GM18867 (cell line): ENCODE measurements around the gene PIP4K2C.
"Not testable (repeated sequence)": the region's sequence is repeated elsewhere in the genome, so short reads cannot be mapped to it uniquely, and the experiment has no call there.

Experiments
- ATAC-seq: cut with Tn5 transposase; IDR thresholded peaks from one replicate; pipeline ENCODE4 v1.9.1; 2021; ENCODE audit warnings: mild to moderate bottlenecking, moderate library complexity; ENCODE audit not compliant: unreplicated experiment

Gene PIP4K2C

DNA sequence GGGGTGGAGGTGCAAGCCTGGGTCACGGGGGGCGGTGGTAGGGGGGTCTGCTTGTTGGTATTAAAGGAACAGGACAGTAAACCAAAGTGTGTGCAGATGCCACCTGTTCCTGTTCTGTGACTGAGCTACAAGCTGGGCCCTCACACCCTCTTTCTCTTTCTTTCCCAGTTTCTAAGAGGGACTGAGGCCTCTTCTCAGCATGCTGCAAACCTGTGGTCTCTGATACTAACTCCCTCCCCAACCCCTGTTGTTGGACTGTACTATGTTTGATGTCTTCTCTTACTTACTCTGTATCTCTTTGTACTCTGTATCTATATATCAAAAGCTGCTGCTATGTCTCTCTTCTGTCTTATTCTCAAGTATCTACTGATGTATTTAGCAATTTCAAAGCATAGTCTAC lies 6.9 kb upstream of the PIP4K2C start:
- no peak for ATAC-seq

DNA sequence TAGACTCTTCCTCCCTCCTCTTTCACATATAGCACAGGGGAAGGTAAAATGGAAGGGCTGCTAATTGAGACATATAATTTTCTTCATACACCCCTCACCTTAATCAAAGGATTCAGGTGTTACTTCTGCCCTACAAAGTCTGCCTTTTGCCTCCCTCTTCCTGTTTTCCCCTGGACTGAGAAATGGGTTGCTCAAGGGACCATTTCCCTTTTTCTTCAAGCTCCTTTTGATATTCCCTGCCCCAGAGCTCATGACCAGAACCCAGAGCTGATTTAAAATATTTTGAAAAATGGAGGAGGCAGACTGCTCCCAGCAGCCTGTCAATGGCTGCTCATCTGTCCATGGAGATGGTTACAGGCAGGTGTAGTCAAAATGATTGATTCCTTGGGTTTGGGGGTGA lies 6.3 kb upstream of the PIP4K2C start:
- ATAC-seq: no peak

DNA sequence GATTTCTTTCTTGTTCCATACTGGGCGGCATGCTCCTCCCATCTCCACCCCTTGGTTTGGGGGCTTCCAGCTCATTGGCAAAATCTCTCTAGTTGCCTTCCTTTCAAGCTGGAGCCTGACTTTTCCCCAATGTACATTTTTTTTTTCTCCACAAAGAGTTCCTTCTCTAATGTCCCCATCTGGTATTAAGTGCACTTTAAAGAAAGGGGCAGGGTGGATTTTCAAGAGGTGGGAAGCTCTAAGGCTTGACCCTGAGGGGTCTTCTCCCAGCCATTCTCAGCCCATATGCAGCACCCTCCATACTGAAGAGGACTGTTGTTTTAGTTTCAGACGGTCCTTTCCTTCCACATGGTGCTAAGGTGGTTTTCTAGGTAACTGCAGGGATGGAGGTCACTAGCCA lies 5.8 kb upstream of the PIP4K2C start:
- no peak for ATAC-seq

DNA sequence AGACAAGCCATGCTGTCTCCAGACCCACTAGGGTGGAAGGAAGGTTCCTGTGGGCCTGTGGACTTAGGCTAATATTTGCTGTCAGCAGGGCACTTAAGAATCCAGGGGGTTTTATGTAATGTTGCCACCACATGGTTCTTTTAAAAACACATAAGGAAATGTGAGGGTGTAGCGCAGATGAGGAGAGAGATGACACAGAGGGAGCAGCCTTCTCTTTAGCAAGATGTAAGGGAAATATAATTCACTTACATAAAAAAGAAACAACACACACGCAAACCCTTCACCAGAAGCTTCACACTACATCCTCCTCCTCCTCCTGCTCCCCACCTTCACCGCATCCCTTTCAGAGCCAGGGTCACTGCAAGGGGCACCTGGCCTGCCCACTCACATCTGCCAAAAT lies 4.9 kb upstream of the PIP4K2C start:
- no peak for ATAC-seq

DNA sequence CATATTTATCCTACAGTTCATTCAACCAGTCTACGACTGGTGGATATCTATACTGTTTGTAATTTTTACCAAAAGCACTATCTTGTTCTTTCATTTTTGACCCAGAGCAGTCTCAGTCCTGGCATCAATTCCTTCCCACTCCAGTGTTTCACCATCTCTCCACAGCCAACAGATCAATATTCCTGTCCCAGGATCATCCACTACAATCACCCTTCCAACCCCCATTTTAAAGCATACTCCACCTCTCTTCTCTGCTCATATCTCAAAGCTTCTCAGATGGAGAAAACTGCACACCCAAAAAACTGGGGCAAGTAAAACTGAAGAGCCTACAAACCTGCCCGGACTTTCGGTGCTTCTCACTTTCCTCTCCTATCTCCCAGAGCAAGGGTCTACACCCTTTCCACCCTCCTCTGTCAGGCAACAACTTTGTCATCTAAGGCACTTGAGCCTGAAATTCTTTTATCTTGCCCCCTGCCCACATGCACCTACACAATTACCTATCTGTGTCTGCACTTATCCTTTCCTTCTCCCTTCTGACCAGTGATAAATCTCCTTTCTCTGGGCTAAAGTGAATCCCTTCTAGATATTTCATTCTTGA lies 4.1 kb upstream of the PIP4K2C start:
- ATAC-seq: no peak

DNA sequence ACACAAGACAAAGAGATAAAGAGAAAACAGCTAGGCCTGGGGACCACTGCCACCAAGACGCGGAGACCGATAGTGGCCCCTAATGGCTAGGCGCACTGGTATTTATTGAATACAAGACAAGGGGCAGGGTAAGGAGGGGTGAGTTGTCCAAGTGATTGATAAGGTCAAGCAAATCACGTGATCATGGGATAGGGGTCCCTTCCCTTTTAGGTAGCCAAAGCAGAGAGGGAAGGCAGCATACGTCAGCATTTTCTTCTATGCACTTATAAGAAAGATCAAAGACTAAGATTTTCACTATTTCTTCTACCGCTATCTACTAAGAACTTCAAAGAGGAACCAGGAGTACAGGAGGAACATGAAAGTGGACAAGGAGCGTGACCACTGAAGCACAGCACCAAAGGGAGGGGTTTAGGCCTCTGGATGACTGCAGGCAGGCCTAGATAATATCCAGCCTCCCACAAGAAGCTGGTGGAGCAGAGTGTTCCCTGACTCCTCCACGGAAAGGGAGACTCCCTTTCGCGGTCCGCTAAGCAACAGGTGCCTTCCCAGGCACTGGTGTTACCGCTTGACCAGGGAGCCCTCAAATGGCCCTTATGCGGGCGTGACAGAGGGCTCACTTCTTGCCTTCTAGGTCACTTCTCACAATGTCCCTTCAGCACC lies 1.9 kb upstream of the PIP4K2C start:
- ATAC-seq: not testable (repeated sequence)

DNA sequence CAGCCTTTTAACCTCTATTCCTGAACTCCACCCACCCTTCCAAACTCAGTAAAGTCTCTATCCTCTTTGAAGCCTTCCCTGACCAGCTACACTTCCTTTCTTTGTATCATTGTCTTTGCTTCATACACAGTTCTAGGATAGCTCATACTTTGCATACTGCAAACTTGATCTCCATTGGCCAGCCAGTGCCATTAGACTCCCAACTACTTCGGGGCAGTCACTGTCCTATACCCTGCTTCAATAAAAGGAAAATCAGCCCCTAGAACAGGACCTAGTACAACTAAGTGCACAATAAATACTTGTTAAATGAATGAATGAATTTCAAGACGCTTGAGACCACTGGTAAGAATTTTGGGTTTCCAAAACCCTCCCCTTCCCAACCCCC lies 521 bp upstream of the PIP4K2C start:
- no peak for ATAC-seq

DNA sequence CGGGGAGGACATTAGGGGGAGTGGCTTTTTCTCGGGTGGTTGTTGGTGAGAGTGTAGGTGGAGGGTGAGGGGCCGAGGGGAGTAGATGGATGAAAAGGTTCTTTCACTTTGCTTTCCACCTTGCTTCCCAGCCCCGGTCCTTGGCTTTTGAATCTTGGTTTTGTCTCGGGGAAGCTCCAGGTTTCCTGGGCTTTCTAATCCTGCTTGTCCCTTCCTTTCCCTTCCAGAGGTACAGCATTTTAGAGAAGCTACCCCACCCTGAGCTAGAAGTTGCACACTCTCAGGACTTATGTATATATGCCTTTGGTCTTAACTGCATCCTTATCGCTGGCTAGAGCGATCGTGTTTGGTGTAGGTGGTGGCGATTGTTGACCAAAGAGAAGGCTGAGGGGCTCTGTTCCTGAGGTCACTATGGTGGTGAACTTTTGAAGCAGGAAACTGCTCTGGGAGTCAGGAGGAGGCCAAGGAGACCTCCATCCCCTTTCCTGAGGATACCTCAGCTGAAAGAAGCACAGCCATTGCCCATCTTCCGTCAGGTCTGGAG lies 862 bp downstream of the PIP4K2C start:
- ATAC-seq: peak; percentile 4

DNA sequence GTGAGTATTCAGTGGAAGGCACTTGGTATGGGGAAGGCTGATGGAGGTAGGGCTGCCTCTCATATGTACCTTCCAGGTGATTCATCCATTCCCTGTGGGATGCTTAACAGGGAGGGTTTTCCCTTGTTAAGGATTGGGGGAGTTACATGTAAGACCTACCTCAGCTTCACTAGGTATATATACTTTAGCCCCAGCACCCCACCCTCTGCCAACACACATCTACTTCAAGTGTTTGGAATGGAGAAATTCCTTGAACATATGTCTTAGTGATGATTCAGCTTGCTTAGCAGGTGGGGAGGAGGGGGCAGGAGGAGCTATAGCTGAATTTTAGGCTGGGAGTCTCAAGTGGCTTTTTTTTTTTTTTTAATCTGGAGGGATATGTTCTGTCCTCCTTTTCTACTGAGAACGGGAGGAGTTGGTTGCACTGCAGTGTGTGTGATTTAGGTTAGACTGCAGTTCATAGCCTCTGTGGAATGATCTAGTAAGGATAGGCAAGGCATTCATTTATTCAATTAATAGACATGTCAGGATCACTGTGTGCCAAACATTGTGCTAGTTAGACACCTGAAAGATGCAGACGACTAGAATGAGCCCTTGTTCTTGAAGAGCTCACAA lies 1.7 kb downstream of the PIP4K2C start:
- ATAC-seq: no peak

DNA sequence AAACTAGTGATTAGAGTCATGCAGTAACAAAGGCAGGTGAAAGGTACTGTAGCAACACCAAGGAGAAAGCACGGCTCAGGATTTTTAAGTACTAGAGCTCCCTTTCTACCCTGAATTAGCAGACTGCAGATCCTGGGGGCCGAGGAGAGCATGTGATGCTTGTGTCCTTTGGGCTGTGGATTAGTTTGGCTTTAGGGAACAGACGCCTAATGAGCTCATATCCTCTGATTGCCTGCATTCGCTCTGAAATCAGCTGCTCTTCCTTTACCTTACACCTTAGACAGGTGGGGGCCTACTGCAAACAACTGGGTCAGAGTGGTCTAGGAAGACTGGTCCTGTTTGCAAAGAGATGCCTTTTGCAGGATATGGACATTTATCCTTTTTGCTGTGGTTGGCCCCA lies 2.2 kb downstream of the PIP4K2C start:
- ATAC-seq: no peak

DNA sequence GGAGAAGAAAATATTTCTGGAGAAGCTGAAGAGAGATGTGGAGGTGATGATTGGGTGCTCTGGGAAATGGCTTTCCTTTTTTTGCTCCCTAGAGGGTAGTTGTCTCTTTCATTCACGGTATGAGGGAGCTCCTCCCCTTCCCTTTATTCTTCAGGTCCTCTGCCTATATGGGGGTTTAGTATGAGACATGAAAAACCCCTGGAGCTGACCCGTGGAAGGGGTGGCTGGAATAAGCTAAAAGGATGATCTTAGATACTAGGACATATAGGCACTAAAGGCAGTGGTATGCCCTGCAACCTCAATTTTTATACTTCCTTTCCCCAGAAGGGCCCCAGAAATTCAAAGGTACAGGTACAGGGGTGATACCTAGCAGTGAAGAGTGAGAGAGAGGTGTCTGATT lies 9.4 kb downstream of the PIP4K2C start:
- no peak for ATAC-seq

DNA sequence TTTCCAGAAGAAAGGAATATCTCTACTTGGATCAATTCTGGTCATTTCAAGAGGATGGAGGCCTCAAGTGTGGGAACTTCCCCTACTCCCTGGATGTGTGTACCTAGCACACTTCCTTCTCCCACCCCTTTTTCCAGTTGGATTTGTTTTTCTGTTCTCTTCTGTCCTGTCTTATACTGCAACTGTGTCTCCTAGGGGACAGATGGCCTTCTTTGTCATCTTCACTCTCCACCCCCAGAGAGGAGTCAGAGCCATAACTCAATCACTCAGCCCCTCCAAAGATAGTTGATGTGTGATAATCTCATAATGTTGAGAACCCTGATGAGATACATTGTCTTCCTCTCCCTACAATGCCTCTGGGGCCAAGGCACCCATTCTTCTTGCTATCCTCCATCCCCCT lies 11.6 kb downstream of the PIP4K2C start:
- no peak for ATAC-seq

DNA sequence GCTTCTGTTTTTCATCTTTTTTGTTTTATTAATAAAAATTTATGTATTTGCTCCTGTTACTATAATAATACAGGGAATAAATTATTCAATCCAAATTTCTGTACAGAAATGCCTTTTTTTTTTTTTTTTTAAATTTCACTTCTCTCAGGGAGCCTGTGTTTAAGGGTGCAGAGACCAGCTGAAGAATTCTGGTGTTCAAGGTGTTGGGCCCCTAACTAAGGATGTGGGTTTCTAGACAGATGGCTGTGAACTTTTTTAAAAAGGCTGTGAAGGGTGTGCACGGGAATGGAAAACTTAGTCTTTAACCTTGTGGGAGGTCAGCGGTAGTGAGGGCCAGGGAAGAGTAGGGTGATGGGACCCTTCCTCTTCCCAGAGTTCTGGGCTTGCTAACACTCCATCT lies 12.3 kb downstream of the PIP4K2C start:
- no peak for ATAC-seq

DNA sequence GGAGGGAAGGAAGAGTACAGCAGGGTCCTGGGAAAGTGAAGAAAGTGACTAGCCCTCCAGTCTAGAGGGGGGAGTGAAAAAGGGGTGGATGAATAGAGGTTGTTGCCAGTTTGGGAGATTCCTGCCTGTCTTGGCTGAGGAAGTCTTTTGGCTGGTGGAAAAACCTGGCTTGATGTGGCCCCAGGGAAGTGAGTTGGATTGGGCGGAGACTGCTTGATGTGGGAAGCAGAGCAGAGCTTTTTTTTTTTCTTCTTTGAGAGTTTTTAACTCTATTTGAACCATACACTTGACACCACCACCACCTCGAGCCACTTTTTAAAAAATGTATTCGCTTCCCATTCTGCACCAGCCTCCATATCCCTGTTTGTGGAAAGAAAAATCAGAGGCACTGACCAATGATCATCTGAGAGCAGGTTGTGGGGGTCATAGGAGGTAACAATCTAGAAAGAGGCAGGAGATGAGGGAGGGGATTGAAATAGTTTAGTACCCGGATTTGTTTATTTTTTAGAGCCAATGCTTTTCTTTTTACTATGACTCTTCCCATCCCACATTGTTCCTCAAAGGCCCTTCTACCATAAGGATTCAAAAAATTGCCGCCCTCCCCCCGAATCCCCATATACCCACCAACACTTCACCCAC lies 12.9 kb downstream of the PIP4K2C start:
- ATAC-seq: no peak

DNA sequence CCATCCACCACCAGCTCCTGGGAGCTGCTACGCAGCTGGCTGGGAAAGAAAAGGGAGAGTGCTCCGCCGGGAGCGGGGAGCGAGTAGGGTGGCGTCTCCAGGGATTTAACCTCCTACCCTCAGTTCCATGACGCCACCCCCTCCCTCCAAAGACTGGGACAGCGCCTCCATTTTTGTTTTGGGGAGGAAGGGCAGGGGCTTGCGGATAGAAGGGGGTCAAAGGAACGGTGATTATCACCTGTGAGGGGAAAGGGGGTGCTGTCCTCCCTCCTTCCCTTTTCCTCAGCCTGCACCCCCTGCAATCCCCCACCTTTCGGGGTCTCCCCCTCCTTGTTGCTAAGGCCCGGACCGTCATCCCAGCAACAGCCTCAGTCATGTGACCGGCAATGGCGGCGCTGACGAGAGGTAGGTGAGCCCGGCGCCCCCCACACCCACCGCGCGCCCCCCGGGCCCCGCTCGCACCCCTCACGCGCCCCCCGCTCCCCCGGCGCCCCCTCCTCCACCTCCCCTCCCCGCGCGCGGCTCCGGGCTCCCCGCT lies 13.5 kb downstream of the PIP4K2C start, which contains the start of gene DTX3:
TSS of gene DTX3 (plus strand) at position 371 of the 538 bp plus-strand sequence. CDS start 1,694 bp downstream, outside the sequence.
- ATAC-seq: no peak

DNA sequence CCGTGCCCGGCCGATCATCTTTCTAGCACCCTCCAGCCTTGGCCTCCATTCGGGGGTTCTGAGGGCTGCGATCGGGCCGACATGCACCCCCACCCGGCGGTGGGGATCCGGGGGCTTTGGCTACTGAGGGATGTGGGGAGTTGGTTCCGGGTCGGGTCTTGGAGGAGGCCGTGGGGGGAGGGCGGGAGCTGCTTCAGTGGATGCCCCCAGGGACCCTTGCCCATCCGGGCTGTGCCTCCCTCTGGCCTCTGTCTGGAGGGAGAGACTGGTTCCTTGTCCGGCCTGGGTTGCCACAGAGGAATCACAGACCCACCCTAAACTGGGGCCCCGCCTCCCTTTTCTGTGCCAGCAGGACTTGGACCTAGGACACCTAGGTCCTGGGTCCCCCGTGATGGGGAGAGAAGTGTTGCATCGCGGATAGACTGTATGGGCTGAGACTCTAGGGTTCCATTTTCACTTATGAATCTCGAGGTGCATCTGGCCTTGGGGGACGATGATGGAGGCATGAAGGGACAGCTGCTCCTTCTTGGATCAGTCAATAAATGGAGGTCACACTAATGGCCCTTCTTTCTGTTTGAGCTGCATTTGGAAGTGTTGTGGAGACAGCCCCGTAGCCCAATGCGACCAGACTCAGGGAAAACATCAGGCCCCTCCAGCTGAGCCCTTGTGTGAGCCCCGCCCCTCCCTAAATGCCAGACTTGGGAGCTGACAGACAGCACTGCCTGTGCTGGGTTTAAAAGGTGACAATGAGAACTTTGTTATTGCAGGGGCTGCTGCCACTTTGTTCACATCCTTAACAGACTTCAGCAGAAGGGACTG lies 14.2 kb downstream of the PIP4K2C start:
- ATAC-seq: no peak

DNA sequence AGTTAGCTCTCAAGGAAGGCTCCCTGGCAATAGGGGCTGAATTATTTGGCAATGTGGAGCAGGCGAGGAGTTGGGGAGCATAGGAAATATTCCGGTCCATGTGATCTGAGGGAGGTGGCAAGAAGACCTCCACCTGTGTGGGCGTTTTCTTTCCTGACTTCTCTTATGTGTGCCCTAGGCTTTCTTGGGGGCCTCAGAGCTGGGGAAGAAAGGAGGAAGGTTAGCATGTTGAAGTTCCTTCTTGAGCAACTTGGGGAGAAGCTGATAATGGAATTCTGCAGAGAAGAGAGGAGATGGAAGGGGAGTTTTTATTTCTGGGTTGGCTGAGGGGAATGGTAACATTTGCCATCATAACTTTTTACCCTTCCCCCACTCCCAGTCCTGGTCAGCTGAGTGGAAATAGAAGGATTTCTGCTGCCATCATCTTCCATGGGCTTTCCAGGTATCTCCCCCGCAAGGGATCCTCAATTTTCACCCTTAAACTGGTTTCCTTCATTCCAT lies 14.9 kb downstream of the PIP4K2C start:
- ATAC-seq: no peak

DNA sequence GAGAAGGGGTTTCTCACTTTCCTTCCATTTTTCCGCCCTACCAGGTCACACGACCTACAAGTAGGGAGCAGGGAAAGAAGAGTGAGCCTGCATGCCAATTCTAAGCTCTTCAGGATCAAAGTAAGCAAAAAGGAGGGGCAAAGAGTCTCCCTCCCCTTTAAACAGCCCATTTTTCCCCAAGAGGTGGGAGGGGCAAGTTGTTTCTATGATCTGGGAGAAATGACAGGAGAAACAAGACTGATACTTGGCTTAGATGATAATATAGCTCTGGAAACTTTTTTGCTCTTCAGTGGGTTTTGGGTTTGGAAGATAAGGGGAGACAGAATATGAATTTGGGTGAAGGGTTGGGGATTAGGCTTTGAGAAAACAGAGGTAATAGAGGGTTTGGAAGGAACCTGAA lies 15.4 kb downstream of the PIP4K2C start:
- ATAC-seq: no peak

DNA sequence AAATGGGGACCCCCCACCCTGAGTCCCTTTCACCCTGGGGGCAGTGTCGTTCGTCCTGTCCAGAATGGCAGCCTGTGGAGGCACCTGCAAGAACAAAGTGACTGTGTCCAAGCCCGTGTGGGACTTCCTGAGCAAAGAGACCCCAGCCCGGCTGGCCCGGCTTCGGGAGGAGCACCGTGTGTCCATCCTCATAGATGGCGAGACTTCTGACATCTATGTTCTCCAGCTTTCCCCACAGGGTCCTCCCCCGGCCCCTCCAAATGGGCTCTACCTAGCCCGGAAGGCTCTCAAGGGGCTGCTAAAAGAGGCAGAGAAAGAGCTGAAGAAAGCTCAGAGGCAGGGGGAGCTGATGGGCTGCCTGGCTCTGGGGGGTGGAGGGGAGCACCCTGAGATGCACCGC lies 15.8 kb downstream of the PIP4K2C start:
- ATAC-seq: no peak

DNA sequence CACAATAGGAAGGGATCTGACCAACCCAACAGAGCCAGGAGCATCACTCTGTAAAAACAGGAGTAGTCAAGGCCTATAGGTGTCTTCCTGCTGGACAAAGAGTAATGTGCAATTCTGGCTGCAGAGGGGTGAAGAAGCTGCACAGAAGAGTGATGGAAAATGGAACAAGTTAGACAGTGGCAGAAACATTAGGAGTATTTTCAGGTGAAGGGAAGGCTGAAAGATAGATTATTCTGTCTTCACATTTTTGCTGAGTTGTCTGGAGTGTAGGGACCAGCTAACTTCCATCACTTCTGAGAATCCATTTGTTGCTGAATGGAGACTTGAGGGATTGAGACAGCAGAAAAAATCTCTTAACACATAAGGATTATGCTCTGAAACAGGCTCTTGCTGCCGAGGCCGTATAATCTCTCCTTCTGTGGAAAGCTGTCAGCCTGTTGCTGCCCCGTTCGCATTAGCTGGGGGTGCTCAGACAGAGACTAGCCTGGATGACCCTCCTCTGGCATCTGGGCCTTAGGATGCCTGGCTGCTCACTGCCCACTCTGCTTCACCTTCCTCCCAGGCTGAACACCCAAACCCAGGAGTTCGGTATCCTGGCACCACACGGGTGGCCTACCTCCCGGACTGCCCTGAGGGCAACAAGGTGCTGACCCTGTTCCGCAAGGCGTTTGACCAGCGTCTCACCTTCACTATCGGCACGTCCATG lies 17.1 kb downstream of the PIP4K2C start:
- no peak for ATAC-seq
